GM23248 (cell line): ENCODE measurements around the gene HIVEP1.

ENCODE experiments used
- EZH2 ChIP-seq: fragments of 200-600 bp; sonication (generic); IDR thresholded peaks from 2 replicates; pipeline ENCODE4 v1.6.1; 2018; ENCODE audit warnings: antibody characterized with exemption, mild to moderate bottlenecking; ENCODE audit not compliant: insufficient read depth, poor library complexity, severe bottlenecking
- EZH2phosphoT487 ChIP-seq: fragments of 200-600 bp; sonication (generic); IDR thresholded peaks from 2 replicates; pipeline ENCODE4 v1.6.1; 2018; ENCODE audit warnings: antibody characterized with exemption, moderate library complexity, mild to moderate bottlenecking, low read depth; ENCODE audit not compliant: insufficient read depth

DNA sequence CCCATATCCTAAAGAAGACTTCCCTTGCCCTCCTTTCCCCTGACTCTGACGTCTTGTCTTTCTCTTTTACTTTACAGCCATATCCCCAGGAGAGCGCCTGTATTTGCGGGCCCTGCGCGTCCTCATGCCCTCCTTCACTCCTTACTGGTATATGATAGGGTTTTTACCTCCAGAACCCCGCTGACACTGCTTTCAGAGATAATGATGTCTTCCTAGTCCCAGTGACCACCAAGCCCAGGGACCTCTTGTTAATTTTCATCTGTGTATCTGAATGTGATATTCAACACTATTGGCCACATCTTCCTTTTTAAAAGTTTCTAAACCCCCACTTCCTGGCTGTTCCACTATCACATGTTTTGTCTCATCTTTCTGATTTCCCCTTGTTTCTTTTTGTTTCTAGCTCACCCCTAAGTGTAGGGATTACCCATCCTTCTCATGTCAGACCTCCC lies 102.0 kb downstream of the HIVEP1 start:
- no peak for TF ChIP-seq EZH2
- no peak for TF ChIP-seq EZH2phosphoT487
